Measurements from ENCODE around the gene TCP1.
"Not testable (repeated sequence)": the region's sequence is repeated elsewhere in the genome, so short reads cannot be mapped to it uniquely, and the experiment has no call there.

The TCP1 gene

DNA sequence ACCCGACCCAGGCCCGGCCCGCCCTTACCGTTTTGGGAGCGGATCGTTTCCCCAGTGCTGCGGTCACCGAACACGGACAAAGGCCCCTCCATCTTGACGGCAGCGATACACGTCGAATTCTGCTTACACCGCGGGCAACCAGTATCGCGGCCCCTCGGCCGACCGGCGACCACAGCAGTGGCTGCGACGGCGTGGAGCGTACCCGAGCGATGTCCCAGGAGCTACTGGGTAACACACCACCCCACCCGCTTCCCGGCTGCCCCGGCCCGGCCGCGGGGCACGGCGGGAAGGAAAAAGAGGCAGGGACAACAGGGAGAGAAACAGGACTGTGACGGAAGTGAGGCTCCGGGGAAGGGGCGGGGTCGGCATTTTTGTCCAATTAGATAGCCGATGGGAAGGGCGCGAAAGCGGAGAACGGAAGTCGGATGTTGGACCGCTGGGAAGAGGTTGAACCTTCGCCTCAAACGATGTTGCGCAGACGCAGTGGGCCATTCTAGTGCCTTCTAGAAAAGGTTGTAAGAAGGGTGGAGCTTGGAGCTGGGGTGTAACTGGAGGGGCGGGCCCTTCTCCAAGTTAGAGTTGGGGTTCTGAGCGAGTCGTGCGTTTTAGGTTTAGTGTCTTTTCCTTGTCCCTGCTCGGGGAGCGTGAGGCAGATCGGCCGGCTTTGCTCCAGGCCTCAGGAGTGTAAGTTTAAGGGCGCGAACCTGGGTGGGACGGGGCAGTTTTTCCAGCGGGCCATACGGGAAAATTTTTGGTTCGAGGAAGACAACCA is at the start of gene TCP1:
TSS of gene TCP1 (minus strand) at position 226 of the 772 bp plus-strand sequence. CDS start at position 92, 134 bp downstream.
- DNase-seq, result peak; percentile 98

DNA sequence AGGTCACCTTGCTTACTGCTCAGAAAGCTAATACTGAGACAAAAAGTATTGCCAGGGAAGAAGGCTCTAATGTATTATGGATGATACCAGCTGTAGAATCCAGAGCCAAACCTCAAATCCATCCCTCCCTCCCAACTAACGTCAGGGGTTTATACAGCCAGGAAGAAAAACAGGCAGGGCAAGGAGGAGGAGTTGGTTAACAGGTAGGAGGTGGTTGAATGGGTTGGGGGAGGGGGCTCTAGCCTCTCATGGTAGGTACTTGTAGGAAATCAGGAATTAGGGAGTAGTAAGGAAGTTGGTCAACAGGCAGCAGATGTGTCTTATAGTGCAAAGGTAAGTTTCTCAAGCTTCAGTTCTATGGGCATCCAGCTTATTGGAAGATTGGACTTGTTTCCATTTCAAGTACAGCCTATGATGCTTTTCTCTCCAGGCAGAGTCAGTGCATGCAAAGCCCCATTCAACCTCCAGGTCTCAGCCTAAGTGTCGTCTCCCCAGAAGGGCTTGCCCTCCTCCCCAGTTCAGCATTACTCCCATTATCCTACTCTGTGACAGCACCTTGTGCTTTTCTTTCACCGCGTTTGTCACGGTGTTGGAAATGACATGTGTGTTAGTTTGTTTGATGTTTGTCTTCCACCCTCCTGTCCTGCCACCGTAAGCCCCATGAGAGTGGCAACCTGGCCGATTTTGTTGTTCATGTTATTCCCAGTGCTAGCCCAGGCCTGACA is 48.8 kb upstream of the TCP1 start:
- no peak for DNase-seq

DNA sequence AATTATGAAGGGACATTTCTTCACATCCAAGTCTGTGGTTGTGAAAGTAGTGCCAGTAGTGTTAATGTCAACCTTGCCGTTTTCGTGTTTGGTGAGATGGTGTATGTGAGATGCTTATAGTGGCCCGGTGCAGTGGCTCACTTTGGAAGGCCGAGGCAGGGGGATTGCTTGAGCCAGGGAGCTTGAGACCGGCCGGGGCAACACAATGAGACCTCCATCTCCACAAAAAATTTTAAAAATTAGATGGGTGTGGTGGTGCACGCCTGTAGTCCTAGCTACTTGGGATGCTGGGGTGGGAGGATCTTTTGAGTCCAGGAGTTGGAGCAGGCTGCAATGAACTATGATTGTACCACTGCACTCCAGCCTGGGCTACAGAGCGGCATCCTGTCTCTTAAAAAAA is 48.1 kb upstream of the TCP1 start:
- no peak for DNase-seq

DNA sequence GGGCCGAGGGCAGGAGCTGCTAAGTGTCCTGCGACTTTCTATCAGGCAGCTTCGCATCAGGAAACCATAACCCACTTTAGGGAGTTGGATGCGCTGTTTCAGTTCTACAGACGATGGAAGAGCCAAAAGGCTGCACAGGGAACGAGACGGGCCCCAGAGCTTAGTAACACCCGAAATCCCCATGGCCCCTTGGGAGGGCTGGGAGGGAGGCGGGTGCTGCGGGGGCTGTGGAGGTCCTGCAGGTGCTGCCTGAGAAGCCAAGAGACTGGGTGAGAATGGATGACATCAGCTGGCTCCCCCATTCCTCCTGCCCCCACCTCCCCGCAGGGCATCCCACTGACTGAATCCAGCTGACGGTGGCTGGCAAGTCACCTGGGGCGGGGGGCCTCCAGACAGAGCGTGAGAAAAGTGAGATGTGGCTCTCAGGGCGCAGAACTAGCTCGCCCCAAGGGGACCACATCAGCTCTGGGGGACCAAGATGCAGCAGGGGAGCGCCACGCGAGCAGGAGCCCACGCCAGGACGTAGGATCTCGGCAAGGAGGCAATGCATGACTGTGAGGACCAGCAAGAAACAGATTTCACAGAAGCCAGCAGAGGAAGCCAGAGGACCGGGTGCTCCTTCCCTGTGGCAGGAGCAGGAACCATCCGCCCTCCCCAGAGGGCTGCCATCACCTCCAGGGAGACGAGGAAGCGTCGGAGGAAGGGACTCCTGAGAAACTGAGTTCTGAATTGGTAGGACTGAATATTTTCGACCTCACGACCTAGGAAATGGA is 47.5 kb upstream of the TCP1 start:
- no peak for DNase-seq

DNA sequence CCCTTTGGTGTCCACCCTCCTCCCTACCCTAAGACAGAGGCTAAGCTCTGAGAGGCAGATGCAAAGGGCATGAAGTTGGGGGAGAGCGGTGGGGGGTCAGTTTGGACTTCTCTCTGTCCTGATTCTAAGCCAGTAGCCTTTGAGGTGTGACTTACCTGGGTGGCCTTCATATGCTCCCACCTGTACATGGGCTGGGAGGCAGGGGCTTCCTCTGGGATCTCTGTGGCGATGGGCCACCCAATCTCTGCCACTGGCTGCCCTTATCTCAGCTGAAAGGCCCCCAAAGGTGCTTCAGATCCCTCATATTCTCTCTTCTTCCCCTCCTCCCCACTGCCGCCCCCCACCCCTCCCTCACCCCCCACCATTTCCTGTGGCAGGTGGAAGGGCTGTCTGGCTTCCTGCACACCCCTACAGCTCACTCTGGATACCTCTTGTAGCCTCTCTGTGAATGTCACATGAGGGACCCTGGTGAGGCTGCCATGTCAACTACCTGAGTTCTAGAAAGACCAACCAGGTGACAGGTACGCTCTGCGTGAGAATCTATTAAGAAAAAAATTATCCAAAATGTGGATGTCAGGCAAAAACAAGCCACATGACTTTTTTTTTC is 44.7 kb upstream of the TCP1 start:
- no peak for DNase-seq

DNA sequence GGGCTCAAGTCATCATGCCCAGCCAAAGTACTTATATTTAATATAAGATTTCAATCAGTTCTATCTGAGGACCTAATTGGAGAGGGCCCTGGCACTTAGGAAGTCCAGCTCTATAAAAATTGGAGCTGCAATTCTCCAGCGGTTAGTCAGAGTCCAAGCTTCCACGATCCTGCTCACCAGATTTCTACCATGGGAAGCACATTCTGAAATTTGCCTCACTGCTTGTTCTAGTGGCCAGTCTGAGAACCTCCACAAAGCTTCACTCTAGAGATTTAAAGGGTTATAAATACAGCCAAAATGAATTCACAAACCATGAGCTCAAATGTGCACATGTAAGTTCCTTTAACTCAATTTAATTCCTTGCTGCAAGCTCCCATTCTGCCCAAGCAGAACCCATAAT is 44.2 kb upstream of the TCP1 start:
- no peak for DNase-seq

DNA sequence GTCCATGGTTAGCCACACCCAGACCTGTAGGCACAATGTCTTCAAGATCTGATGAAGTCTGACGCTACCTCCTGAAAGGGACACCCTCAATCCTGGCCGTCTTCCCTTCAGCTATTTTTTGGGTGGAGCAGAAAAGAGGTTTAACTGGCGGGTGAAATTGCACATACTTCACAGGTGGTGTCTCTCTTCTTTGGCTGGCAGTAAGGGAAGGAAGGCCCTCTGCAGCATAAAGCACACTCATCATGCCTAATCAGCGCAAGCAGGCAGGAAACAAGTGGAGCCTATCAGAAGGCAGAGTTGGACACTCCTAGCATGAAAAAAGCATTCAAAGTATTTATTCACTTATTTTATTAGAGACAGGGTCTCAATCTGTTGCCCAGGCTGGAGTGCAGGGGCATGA is 43.5 kb upstream of the TCP1 start:
- no peak for DNase-seq

DNA sequence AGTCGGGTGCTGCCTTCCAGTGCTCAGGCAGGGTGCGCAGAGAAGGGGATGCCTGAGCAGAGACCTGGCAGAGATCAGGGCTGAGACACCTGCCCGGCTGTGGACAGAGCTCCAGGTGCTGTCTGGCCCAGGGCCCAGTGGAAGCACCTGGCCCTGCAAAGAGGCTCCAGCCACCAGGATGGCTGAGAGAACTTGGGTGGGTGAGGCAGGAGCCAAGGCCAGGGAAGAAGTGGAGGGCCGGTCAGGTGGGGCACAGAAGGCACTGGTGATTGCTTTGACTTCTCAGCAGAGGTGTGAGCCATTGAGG is 41.9 kb upstream of the TCP1 start:
- no peak for DNase-seq

DNA sequence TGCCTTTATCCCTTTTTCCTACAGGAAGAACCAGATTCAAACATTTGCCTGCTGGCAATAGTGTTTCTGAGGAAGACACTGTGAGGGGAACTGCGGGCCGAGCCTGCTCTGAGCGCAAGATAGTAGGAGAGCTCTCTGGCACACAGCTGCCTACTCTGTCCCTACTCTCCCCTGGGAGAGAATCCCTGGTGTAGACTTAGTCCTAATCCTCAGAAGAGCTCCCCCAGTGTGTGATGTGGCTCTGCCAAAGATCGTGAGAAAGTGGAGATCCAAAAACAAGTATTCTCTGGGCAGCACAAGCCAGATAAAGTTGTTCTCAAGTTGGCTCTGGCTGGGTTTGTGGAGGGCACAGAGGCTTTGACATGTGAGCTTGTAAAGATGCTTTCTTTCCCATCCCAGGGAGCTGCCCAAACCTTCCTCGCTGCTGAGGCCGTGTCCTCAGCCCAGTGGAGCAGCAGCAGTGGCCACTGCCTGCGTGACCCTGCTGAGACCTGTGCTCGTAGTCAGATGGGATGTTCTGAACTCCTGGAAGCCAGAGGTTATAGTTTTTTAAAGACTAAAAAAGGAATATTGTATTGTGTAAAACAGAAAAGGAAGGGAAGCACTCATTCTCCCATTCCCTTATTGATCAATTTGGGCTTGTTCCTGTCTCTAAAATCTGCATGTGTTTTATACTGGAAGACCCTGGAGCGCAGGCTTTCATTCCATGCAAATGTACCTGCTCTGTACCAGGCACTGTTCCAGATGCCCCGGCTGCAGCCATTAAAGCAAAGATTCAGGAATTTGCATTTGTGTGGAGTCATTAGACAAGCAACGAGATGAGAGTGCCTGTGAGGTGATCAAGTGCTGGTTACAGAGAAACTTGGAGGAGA is 41.3 kb upstream of the TCP1 start:
- DNase-seq, result no peak

DNA sequence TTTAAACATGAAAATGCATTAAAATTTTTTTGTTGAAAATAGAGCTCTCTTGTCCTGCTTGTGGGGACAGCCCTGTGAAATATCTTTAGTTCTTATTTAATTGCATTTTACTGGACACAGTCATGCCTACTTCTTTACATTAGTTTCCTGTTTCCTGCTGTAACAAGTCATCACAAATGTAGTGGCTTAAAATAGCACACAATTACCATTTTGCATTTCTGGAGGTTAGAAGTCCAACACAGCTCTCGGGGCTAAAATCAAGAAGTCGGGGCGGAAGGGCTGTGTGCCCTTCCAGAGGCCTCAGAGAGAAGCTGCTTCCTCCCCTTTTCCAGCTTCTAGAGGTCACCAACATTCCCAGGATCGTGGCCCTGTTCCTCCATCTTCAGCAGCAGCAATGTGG is 40.1 kb upstream of the TCP1 start:
- DNase-seq, result no peak

DNA sequence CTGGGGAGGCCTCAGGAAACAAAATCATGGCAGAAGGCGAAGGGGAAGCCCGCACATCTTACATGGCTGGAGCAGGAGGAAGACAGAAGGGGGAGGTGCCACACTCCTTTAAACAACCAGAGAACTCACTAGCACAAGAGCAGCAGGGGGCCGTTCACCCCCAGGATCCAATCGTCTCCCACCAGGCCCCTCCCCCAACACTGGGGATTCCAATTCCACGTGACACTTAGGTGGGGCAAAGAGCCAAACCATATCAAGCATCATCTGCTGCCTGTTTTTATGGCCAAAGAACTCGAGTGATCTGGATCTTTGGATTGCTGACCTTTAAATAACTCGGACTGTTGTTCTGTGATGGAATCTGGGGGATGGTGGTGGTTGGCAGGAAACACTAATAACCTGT is 38.7 kb upstream of the TCP1 start:
- no peak for DNase-seq

DNA sequence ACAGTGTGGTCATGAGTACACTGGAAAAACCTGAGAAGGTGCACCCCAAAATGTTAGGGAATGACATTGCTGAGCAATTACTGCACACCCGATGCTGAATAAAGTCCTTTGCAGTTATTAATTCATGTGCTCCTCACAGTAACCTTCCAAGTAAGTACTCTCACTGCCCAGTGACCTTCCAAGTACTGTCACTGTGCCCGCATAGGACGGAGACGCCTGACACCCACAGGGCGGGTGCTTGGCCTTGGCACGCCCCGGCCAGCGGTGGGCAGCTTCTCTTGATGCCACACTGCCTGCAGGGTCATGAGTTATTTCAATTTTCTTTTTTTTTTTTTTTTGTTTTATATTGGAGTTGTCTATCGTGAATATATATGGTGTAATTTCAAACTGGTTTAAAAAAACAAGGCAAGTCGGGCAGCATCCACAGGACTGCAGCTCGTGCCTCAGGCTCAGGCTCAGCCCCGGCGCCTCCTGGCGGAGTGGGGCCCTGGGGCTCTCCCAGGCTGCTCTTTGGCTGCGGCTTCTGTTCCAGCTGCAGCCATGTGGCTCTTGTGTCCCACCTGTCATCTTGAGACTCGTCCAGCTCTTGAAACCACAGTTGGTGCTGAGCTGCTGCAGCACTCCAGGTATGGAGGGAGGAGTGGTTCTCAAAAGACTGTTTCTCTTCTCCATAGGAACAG is 37.7 kb upstream of the TCP1 start:
- no peak for DNase-seq

DNA sequence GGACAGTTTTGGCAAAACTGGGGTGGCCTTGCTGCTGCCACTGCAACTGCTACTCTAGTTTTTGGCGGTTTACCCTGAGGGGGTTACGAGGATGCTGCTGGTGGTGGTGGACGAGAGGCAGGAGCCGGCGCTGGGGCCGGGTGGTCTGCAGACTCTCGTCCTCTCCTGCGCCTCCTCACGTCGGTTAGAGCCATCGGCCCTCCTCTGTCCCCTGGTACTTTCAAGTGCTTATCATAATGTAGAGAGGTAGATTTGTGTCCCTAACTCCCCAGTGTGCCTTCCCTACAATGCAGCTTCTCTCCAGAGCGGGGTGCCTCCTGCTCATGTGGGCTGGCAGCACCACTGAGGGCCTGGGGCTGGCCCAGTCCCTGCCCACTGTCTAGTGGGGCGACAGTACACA is 36.6 kb upstream of the TCP1 start:
- no peak for DNase-seq

DNA sequence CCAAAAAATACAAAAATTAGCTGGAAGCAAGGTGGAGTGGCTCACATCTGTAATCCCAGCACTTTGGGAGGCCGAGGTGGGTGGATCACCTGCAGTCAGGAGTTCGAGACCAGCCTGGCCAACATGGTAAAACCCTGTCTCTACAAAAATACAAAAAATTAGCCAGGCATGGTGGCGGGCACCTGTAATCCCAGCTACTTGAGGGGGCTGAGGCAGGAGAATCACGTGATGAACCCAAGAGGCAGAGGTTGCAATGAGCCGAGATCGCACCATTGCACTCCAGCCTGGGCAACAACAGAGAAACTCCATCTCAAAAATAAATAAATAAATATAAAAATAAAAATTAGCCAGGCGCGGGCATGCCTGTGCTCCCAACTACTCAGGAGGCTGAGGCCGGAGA is 35.3 kb upstream of the TCP1 start:
- DNase-seq, result not testable (repeated sequence)

DNA sequence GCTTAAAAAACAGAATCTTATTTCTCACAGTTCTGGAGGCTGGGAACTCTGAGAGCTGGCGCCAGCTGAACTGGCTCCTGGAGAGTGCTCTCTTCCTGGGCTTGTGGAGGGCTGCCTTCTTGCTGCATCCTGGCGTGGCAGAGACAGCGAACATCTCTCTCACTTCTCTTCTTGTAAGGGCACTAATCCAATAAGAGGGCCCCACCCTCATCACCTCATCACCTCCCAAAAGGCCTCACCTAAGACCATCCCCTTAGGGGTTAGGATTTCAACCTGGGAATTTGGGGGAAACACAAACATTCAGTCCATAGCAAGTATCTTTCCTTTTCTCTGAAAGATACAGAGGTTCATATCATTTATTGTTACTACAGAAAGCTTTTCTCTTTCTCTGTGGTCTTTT is 34.6 kb upstream of the TCP1 start:
- no peak for DNase-seq

DNA sequence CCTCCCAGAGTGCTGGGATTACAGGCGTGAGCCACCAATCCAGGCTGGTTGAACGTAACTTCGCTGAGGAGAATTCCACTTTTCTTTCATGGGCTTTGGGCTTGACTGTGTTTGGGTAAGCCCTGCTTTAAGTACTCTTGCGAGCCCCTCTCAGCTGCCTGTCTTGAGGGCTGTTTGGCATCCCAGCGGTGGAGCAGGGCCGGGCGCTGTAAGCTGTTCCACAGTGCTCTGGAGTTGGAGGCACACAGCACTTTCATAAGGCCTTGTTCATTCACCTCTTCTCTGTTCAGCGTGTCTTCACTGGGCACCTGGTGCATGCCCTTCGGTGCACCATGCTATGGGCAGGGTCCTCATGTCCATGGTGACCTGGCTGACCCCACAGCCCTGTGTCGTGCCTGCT is 32.3 kb upstream of the TCP1 start:
- no peak for DNase-seq

DNA sequence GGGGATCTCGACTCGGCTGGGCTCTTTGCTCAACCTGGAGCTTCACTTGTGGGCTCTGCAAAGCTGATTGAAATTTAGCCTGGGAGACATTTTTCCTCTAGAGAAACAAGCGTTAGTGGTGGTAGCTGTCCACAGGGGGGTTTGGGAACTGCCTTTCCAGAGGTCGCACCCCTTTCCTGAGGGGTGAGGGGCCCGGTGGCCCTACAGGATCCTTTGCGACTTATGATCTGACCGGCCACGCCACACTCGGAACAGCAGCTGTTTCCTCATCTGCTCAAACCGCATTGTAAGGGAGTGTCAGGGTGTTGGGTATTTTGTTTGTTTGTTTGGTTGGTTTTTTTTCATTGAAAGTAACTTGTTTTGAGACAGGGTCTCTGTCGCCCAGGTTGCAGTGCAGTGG is 31.7 kb upstream of the TCP1 start:
- no peak for DNase-seq

DNA sequence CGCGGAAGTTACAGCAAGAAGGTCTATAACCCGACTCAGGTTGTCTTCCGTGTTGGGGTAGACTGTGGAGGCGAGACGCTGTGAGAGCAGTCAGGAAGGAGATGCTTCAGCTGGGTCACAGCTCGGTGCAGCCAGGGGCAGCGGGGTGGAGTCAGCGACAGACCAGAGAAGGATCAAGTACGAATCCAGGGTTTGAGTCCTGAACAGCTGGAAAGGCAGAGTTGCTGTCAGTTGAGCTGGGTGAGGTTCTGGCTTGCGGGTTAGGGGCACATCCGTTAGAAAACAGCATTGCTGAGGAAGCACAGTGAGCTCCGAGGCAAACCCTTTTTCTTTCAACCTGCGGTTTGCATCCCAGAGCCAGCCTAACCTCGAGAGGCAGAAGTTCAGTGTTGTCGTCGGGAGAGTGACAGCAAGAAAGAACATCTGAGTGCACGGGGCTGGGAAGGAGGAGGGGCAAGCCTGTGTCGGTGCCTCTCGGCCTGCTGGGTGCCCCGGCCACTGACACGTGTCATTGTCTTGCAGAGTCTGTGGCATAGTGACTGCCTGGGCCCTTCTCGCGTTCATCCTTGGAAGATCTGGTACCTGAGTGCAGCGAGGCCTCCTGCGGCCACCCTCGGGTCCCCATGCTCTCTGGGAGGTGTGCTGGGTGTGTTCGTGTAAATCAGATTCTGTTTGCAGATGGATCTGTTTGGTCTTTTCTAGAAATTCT is 30.7 kb upstream of the TCP1 start:
- no peak for DNase-seq

DNA sequence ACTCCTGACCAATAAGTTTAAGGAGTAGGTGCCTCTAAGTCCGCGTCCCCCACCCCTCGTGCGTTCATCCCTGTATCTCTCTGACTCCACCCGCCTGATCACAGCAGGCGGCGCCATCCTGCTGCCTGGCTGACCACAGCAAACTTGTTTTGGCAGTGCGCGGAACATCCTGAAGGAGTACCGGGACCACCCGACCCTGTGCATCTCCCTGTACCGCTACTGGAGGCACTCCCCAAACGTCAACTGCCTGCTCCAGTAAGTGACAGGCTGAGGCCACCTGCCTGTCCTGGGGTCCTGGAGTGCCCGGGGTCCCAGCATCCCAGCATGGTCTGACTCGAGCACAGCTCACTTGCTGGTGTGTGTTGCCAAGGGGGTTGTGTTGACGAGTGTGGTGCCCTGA is 29.7 kb upstream of the TCP1 start:
- no peak for DNase-seq

DNA sequence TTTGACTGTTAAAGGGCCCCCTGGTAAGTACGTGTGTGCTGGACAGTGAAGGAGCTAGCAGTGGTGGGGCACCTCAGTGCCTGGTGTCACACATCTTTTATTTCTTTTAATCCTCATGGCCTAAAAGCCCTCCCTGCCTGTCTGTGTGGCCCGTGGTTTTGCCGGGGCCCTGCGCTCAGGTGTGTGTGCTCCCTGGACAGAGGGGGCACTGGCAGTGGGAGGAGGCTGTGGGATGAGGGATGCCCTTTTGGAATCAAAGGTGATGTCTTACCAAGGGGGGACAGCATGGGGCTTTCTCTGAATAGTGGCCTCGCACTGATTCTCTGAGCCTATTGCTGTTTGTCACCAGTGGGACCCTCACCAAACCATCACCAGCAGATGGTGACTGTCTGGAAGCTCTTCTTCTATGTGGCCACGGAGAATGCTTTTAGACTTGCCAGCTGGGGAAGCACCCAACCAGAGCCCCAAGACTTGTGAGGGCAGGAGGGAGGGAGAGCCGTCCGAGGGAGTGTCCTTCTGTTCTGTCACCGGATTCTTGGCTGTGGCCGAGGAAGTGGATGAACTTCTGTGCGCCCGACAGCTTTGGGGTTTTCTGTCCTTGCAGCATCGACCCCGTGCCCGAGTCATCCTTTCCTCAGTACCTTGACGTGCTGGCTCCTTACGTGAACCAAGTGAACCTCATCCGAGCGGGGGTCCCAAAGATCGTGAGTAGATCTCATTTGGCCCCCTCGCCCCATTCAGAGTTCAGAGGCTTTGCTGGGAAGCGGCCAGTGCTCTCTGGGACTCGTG is 28.7 kb upstream of the TCP1 start:
- DNase-seq, result no peak
